Activated CD8-positive, alpha-beta T cell treated with anti-CD3 and anti-CD28 coated beads, Interleukin-2, amount 10 ng/mL, durations not matched to agents 7 days and 5 days (primary cell): Measurements from ENCODE around the gene ZNF292. TPM values are rescaled to one million over a fixed set of nuclear protein-coding genes. Genes with fewer than 3 reads are reported as not detected.
A peak's percentile ranks its signal among the peaks of the same experiment; 100 is the strongest.
"Not testable (repeated sequence)": the region's sequence is repeated elsewhere in the genome, so short reads cannot be mapped to it uniquely, and the experiment has no call there.

Experiments used
- ATAC-seq: fragments of 150-1000 bp; cut with Tn5 transposase; one replicate; pipeline ENCODE4 v1.10.0; 2021; ENCODE audit warnings: moderate library complexity
- CTCF ChIA-PET: fragments of 350-600 bp; sonication (Branson Sonifier 250); formaldehyde crosslinking; loops from one replicate; lab custom pipeline; 2021; ENCODE audit warnings: antibody characterized with exemption; lab: Charles Lee
- POLR2A ChIA-PET: fragments of 350-600 bp; sonication (Branson Sonifier 250); formaldehyde crosslinking; loops from one replicate; lab custom pipeline; 2021; ENCODE audit warnings: antibody characterized with exemption; lab: Charles Lee
- DNase-seq: peaks from one replicate; pipeline ENCODE4 v3.0.0-alpha.2; 2020
- H3K27ac Mint-ChIP-seq: one replicate; pipeline ENCODE4 v1.8.0; 2021; ENCODE audit warnings: mild to moderate bottlenecking, mixed read lengths
- H3K27me3 Mint-ChIP-seq: one replicate; pipeline ENCODE4 v1.8.0; 2021; ENCODE audit warnings: low read depth, mixed read lengths
- H3K36me3 Mint-ChIP-seq: one replicate; pipeline ENCODE4 v1.8.0; 2021; ENCODE audit warnings: low read depth, mixed read lengths
- H3K4me1 Mint-ChIP-seq: one replicate; pipeline ENCODE4 v1.8.0; 2021; ENCODE audit warnings: low read depth, mixed read lengths
- H3K4me3 Mint-ChIP-seq: one replicate; pipeline ENCODE4 v1.8.0; 2021; ENCODE audit warnings: mild to moderate bottlenecking, mixed read lengths
- H3K9me3 Mint-ChIP-seq: one replicate; pipeline ENCODE4 v1.8.0; 2022; ENCODE audit warnings: mixed read lengths; ENCODE audit not compliant: insufficient read depth
- total RNA-seq, 2 experiments: library from RNA; stranded (reverse); gene quantifications; one replicate each; pipeline ENCODE4 v1.2.3, GENCODE V29; 2021

ZNF292 gene
- total RNA-seq, 2 experiments from 2014 or later = 48.5 to 50.7 TPM

DNA sequence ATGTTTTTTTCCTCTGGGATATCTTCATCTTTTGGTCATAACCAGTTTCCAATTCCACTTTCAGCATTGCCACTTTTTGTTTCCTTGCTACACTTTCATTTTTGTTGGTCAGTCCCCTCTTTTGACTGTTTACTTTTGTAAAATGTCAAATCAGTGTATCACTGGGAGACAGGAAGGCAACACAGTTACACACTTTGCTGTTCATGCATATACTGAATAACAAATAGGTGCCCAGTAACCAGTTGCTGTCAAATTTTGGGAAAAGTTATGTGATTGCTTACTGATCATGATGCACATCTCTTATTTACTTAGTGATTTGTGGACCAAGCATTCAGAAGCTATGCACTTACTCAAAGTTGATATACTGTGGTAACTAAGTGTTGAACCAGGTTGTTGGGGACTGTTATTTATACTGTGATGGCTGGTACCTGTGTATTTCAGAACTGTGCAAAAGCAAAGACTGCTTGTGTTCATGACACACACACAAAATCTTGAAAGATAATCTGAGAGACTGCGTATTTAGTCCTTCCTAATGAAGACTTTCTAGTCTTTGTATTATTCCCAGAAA, 41.0 kb downstream of the ZNF292 start:
- no peak for DNase-seq
- ChIA-PET CTCF (no interaction called here), POLR2A (no interaction called here)
- Mint-ChIP-seq H3K36me3 (peaks cover 8% of the 10 kb centered on the region), H3K9me3 (no peaks in the 10 kb centered on the region), H3K27ac (no peak overlapping the region), H3K4me3 (no peak overlapping the region), H3K4me1 (peaks cover 20% of the 10 kb centered on the region), H3K27me3 (no peaks in the 10 kb centered on the region)
- no peak for ATAC-seq

DNA sequence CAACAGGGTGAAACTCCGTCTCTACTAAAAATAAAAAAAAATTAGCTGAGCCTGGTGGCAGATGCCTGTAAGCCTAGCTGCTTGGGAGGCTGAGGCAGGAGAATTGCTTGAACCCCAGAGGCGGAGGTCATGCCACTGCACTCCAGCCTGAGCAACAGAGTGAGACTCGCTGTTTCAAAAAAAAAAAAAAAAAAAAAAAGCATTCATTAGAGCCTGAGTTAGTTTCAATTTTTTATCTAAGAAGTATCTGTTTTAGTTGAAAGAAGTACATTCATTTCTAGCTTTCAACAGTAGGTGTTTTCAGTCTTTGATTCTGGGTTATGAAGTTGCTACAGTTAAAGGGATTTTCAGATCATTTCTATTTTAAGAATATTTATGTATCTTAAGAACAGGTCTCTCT, 42.2 kb downstream of the ZNF292 start:
- POLR2A ChIA-PET = interaction anchor here (0.6 kb wide), 1 partner anchor 1407 kb away, joined by 3 read pairs; no protein-coding TSS in a partner anchor

DNA sequence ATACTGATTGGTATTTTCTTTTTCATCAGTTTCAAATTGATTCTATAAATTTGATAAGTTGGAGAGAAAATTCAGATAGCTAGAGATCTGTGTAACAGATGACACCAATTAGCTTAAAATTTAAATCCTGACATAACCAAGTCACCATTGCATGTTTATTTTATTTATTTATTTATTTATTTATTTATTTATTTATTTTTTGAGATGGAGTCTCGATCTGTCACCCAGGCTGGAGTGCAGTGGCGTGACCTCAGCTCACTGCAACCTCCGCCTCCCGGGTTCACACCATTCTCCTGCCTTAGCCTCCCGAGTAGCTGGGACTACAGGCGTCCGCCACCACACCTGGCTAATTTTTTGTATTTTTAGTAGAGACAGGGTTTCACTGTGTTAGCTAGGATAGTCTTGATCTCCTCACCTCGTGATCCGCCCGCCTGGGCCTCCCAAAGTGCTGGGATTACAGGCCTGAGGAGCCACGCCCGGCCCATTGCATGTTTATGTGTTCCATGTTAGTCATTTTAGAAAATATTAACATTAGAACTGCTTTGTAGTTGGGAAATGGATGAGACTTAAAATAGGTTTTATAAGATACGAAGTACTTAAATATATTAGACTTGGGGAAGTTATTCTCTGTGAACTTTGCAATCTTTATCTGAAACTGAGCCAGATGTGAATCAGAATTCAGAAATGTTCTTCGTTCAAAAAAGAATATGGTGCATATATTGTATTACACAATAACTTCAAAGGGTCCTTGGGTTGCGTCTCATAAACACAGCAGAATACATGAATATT, 42.9 kb downstream of the ZNF292 start:
- ATAC-seq, H3K4me3 Mint-ChIP-seq, H3K27ac Mint-ChIP-seq, POLR2A ChIA-PET, H3K27me3 Mint-ChIP-seq, DNase-seq, H3K9me3 Mint-ChIP-seq: not testable (repeated sequence)
- Mint-ChIP-seq H3K36me3 (peaks cover 11% of the 10 kb centered on the region), H3K4me1 (peaks cover 24% of the 10 kb centered on the region)
- CTCF ChIA-PET = interaction anchor here (0.5 kb wide), 1 partner anchor 283 kb away, joined by 3 read pairs; no protein-coding TSS in a partner anchor

More for the DNA sequence above, 42.2 kb downstream of the ZNF292 start:
- Mint-ChIP-seq H3K27ac (no peak overlapping the region), H3K27me3 (no peaks in the 10 kb centered on the region), H3K4me1 (peaks cover 23% of the 10 kb centered on the region), H3K36me3 (peaks cover 11% of the 10 kb centered on the region), H3K9me3 (no peaks in the 10 kb centered on the region), H3K4me3 (no peak overlapping the region)
- no peak for DNase-seq
- CTCF ChIA-PET = interaction anchor here (0.5 kb wide), 1 partner anchor 284 kb away, joined by 3 read pairs; no protein-coding TSS in a partner anchor
- ATAC-seq = no peak

DNA sequence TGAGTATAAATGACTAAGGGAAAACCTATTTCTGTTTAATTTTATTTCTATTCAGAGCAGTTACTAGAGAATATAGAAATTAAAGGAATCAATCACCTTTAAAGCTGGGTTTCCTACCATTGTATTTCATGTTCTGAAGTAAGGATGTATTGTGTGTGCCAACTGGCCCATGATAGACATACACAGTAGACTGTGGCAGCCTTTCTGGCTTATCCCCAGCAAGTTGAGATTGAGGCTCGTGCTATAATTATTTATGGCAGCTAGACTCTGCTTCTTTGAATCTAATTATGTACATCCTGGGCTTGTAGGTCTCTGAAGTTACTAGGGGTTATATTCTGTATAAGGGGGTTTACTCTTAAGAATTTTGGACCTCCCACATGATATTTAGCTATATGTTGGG, 44.4 kb downstream of the ZNF292 start:
- no peak for ATAC-seq
- Mint-ChIP-seq H3K4me1 (peaks cover 19% of the 10 kb centered on the region), H3K36me3 (peaks cover 22% of the 10 kb centered on the region), H3K4me3 (no peak overlapping the region), H3K27ac (no peak overlapping the region), H3K27me3 (no peaks in the 10 kb centered on the region), H3K9me3 (no peaks in the 10 kb centered on the region)
- POLR2A ChIA-PET = no interaction called here
- no peak for DNase-seq
- CTCF ChIA-PET = no interaction called here

- H3K4me3 Mint-ChIP-seq = no peak overlapping the region
- POLR2A ChIA-PET = no interaction called here
Measured at GRCh38 chr6:87200469-87201175, 45.3 kb downstream of the ZNF292 start.

DNA sequence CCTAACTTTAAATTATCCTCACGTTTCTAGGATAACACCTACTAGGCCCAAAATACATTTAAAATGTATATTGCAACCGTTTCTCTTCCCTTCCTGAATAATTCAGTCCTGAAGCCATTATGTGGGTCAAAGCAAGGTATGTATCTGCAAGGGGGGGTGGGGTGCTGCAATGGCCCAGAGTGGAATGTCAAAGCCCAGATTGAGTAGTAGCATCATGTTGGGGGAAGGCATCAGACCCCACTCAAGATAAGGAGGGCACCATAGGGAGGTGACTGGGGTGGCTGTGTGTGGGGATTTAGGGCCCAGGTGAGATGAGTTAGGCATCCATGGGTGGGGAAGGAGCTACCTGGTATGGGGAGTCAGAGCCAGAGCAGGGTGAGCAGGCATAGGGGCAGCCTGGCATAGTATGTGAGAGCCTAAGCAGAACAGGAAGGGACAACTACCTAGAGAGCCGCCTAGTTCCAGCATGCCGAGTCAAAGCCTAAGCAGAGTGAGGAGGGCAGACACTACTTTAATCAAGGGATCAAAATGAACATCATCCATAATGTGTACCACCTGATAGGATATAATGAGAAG, 48.2 kb downstream of the ZNF292 start:
- ChIA-PET POLR2A (interaction anchor here (0.7 kb wide), 1 partner anchor 50 kb away, joined by 3 read pairs; no protein-coding TSS in a partner anchor), CTCF (no interaction called here)
- no peaks in the 10 kb centered on the region for H3K27me3 Mint-ChIP-seq
- H3K27ac Mint-ChIP-seq = no peak overlapping the region
- H3K9me3 Mint-ChIP-seq = no peaks in the 10 kb centered on the region
- DNase-seq (no peak), ATAC-seq (no peak)
- H3K36me3 Mint-ChIP-seq = peaks cover 38% of the 10 kb centered on the region
- no peak overlapping the region for H3K4me3 Mint-ChIP-seq
- peaks cover 14% of the 10 kb centered on the region for H3K4me1 Mint-ChIP-seq

More at GRCh38 chr6:87200469-87201175, 45.3 kb downstream of the ZNF292 start:
- peaks cover 19% of the 10 kb centered on the region for H3K4me1 Mint-ChIP-seq
- CTCF ChIA-PET = no interaction called here
- ATAC-seq (no peak), DNase-seq (no peak)
- no peak overlapping the region for H3K27ac Mint-ChIP-seq
- H3K27me3 Mint-ChIP-seq = no peaks in the 10 kb centered on the region
- no peaks in the 10 kb centered on the region for H3K9me3 Mint-ChIP-seq
- peaks cover 25% of the 10 kb centered on the region for H3K36me3 Mint-ChIP-seq

- H3K4me1 Mint-ChIP-seq = peaks cover 19% of the 10 kb centered on the region
- no peak overlapping the region for H3K4me3 Mint-ChIP-seq
- ChIA-PET POLR2A (no interaction called here), CTCF (no interaction called here)
- no peaks in the 10 kb centered on the region for H3K27me3 Mint-ChIP-seq
- H3K27ac Mint-ChIP-seq = no peak overlapping the region
- no peaks in the 10 kb centered on the region for H3K9me3 Mint-ChIP-seq
- no peak for ATAC-seq
- peaks cover 38% of the 10 kb centered on the region for H3K36me3 Mint-ChIP-seq
- no peak for DNase-seq
Measured at GRCh38 chr6:87209812-87210211, 54.4 kb downstream of the ZNF292 start.

GRCh38 chr6:87210979-87211378, 55.6 kb downstream of the ZNF292 start:
- H3K9me3 Mint-ChIP-seq = no peaks in the 10 kb centered on the region
- no peak overlapping the region for H3K4me3 Mint-ChIP-seq
- peaks cover 33% of the 10 kb centered on the region for H3K36me3 Mint-ChIP-seq
- POLR2A ChIA-PET = no interaction called here
- H3K27ac Mint-ChIP-seq = no peak overlapping the region
- CTCF ChIA-PET = no interaction called here
- DNase-seq (no peak), ATAC-seq (no peak)
- H3K4me1 Mint-ChIP-seq = peaks cover 19% of the 10 kb centered on the region
- H3K27me3 Mint-ChIP-seq = no peaks in the 10 kb centered on the region

DNA sequence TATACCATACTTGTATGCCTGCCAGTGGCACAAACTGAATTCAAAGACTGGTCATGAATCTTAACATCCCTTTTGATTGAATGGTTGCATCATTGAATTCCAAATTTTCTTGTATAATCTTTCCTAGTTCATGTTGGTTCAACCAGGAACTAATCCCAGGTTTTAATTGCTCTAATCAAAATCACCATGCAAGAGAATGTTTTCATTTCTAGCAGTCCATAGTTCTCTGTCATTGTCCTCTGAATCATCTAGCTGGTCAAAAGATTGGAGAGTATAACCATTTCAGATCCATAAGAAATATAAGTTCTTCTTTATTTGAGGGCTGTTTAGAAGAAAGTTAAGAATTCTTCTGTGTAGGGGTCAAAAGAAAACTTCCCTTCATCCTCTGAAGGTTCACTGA, 57.2 kb downstream of the ZNF292 start:
- Mint-ChIP-seq H3K9me3 (no peaks in the 10 kb centered on the region), H3K4me1 (peaks cover 18% of the 10 kb centered on the region), H3K4me3 (no peak overlapping the region), H3K27ac (no peak overlapping the region), H3K27me3 (no peaks in the 10 kb centered on the region), H3K36me3 (peaks cover 29% of the 10 kb centered on the region)
- ChIA-PET CTCF (no interaction called here), POLR2A (interaction anchor here (0.6 kb wide), 1 partner anchor 348 kb away, joined by 3 read pairs; no protein-coding TSS in a partner anchor)
- DNase-seq (no peak), ATAC-seq (no peak)

DNA sequence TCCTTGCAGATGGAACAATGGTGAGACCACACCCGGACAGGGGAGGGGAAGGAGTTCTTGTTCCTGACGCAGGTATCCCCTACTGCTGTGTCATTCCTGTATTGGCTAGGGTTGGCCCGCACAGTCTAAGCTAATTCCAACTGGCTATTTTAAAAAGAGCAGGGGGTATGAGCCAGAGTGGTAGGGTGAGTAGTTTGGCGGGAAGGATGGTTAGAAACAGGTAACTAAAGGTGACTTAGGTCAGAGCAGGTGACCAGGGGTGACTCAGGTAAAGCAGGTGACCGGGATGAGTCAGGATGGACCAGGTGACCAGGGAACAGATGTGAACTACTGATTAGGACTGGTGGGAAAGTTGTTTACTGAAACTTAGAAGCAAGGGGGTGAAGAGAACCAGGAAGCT, 58.0 kb downstream of the ZNF292 start:
- ChIA-PET POLR2A (no interaction called here), CTCF (no interaction called here)
- H3K27me3 Mint-ChIP-seq = no peaks in the 10 kb centered on the region
- H3K36me3 Mint-ChIP-seq = peaks cover 26% of the 10 kb centered on the region
- no peak for DNase-seq
- H3K4me1 Mint-ChIP-seq = peaks cover 14% of the 10 kb centered on the region
- no peak for ATAC-seq
- no peak overlapping the region for H3K4me3 Mint-ChIP-seq
- H3K9me3 Mint-ChIP-seq = no peaks in the 10 kb centered on the region
- peak overlapping the region; percentile 26 for H3K27ac Mint-ChIP-seq

DNA sequence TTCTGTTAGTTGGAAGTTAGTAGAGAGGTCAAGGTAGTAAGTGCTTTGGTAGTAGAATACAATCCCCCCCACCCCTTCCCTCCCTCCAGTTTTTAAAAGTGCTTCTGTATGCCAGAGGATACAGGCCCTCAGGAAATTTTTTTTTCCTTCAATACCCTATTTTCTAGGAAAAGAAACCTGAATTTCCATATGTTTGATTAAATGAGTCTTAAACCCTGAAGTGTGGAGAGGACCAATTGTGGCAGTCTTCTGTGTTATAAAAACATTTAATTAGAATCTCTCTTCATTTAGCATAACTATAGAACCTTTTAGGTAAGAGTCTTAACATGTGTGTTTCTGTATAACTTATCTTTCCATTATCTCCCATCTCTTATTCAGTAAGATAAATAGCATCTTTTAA, 59.5 kb downstream of the ZNF292 start:
- POLR2A ChIA-PET = no interaction called here
- H3K9me3 Mint-ChIP-seq = no peaks in the 10 kb centered on the region
- H3K27ac Mint-ChIP-seq = no peak overlapping the region
- H3K27me3 Mint-ChIP-seq = no peaks in the 10 kb centered on the region
- no peak for ATAC-seq
- peaks cover 27% of the 10 kb centered on the region for H3K36me3 Mint-ChIP-seq
- H3K4me3 Mint-ChIP-seq = no peak overlapping the region
- DNase-seq = no peak
- CTCF ChIA-PET = no interaction called here
- H3K4me1 Mint-ChIP-seq = peaks cover 11% of the 10 kb centered on the region
